OCI-M1 (cell line): Measurements from ENCODE around the gene SPATA2L.
A peak's percentile ranks its signal among the peaks of the same experiment; 100 is the strongest.
"Not testable (repeated sequence)": the region's sequence is repeated elsewhere in the genome, so short reads cannot be mapped to it uniquely, and the experiment has no call there.

Experiments used
- DNase-seq: peaks from one replicate; lab custom pipeline; 2025; lab: John Stamatoyannopoulos, UW

Gene SPATA2L

GRCh38 chr16:89707695-89708094 lies 6.2 kb upstream of the SPATA2L start:
- peak; percentile 14 for DNase-seq

GRCh38 chr16:89706518-89707260 lies 5.2 kb upstream of the SPATA2L start:
- DNase-seq, result peak; percentile 39

- DNase-seq, result no peak
Observed at GRCh38 chr16:89705006-89705405, 3.5 kb upstream of the SPATA2L start.

GRCh38 chr16:89704281-89704680 lies 2.8 kb upstream of the SPATA2L start:
- DNase-seq, result peak; percentile 42

GRCh38 chr16:89700649-89701424 lies 668 bp downstream of the SPATA2L start:
- peak; percentile 73 for DNase-seq

GRCh38 chr16:89700100-89700648 lies 1.3 kb downstream of the SPATA2L start:
- DNase-seq, result peak; percentile 100

- not testable (repeated sequence) for DNase-seq
Observed at GRCh38 chr16:89699629-89700099, 1.8 kb downstream of the SPATA2L start.

GRCh38 chr16:89698717-89699116 lies 2.8 kb downstream of the SPATA2L start:
- not testable (repeated sequence) for DNase-seq

- DNase-seq, result no peak
Observed at GRCh38 chr16:89697616-89698331, 3.7 kb downstream of the SPATA2L start.

- no peak for DNase-seq
Observed at GRCh38 chr16:89697161-89697615, 4.3 kb downstream of the SPATA2L start.

GRCh38 chr16:89696670-89697128 lies 4.8 kb downstream of the SPATA2L start:
- no peak for DNase-seq

- DNase-seq, result no peak
Observed at GRCh38 chr16:89695875-89696669, 5.4 kb downstream of the SPATA2L start.

GRCh38 chr16:89695086-89695874 lies 6.2 kb downstream of the SPATA2L start:
- DNase-seq, result no peak

GRCh38 chr16:89694784-89695085 lies 6.8 kb downstream of the SPATA2L start:
- DNase-seq, result not testable (repeated sequence)

GRCh38 chr16:89693931-89694783 lies 7.3 kb downstream of the SPATA2L start:
- no peak for DNase-seq

GRCh38 chr16:89693289-89693731 lies 8.2 kb downstream of the SPATA2L start:
- DNase-seq, result no peak

GRCh38 chr16:89691986-89692569 lies 9.4 kb downstream of the SPATA2L start:
- no peak for DNase-seq

- no peak for DNase-seq
Observed at GRCh38 chr16:89691231-89691985, 10.1 kb downstream of the SPATA2L start.
